Measurements from ENCODE around the gene CENPV. TPM values are rescaled to one million over a fixed set of nuclear protein-coding genes. Genes with fewer than 3 reads are reported as not detected.

CENPV gene
- total and polyA plus RNA-seq, 10 of the 15 experiments (the other 5 are each of a cell fraction or from before 2014, with no cell fraction given) = 22.5 to 98.6 (median 80.8) TPM

DNA sequence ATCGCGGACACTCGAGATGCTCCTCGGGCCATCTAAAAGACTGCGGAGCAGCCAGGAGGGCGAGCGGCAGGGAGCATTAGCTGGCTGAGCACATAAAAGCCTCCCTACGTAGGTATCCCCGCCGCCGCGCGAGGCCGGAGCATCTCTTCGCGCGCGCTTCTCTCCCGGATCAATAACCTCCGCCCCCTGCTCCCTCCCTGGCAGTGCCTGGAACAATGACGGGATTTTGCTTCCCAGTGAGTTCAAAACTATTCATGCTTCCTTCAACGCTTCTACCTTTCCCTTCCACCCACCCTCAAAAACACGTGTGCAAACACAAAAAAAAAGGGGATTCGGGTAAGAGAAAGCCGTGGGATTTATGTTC is 984 bp downstream of the CENPV start:
- Histone ChIP-seq H2AFZ (ENCODE audit: control insufficient read depth, low read depth, low read length) (peak overlapping the region; percentile 82), H3K4me2 (ENCODE audit: control insufficient read depth, insufficient read depth) (peak overlapping the region; percentile 61), H3K9ac (ENCODE audit: control insufficient read depth, insufficient read depth, low read length) (peak overlapping the region; percentile 71), H3K27me3 (replicated peaks in 1 of 2; ENCODE audit: control insufficient read depth in 2 of 2, insufficient read depth in 2 of 2, low read length in 1 of 2) (no peaks in the 10 kb centered on the region), H3K9me3 (replicated peaks; ENCODE audit: control insufficient read depth, insufficient read depth, low read length) (no peaks in the 10 kb centered on the region), H3K4me3 (peak overlapping the region; percentile 83), H3K4me1 (ENCODE audit: control insufficient read depth, insufficient read depth, low read length) (peaks cover 3% of the 10 kb centered on the region; the same call in 1 of the 2 replicates), H3K27ac (ENCODE audit: control insufficient read depth, insufficient read depth) (peak overlapping the region; percentile 61), H3K36me3 (ENCODE audit: control insufficient read depth in 2 of 2, insufficient read depth in 2 of 2, low read length in 1 of 2) (peaks cover 3 to 7% of the 10 kb centered on the region in 2 experiments; a peak in 1 of 4 replicates), H4K20me1 (ENCODE audit: control insufficient read depth, insufficient read depth) (no peaks in the 10 kb centered on the region), H3K79me2 (ENCODE audit: control insufficient read depth, insufficient read depth, low read length) (peaks cover 23% of the 10 kb centered on the region)
- FAIRE-seq (no peak), DNase-seq (ENCODE audit: low read depth, low spot score) (no peak), ATAC-seq (peak; percentile 63)
- in situ Hi-C loops (cut with MboI) = no loop called here
- no TSS peak for BruUV-seq (replicated peaks)
- SMC1A ChIA-PET (ENCODE audit: uncharacterized antibody, unreplicated experiment) = interaction anchor here (0.7 to 4.3 kb wide), 8 partner anchors 8 to 169 kb away, joined by 3 to 28 read pairs (median 5); no protein-coding TSS in a partner anchor
- under 1% methylated on average over 25 of the region's 25 CpGs for WGBS (ENCODE audit: insufficient coverage, insufficient replicate concordance, low lambda C conversion rate, missing lambda C conversion rate)
- TF ChIP-seq IKZF2 (IDR thresholded peaks at IDR 0.05) (0 out of 4 replicates have a peak, but pooled peaks of 1 of the 2 experiments have one; percentile 16), EZH2 (IDR thresholded peaks at IDR 0.05; ENCODE audit: borderline replicate concordance, control insufficient read depth, low read depth, low read length) (no peak), POLR2AphosphoS5 (IDR thresholded peaks at IDR 0.05; ENCODE audit: low read length) (no peak), LARP7 (IDR thresholded peaks at IDR 0.05) (no peak), ZBED1 (IDR thresholded peaks at IDR 0.05; ENCODE audit: borderline replicate concordance) (no peak), ZNF622 (IDR thresholded peaks at IDR 0.05) (no peak), ESRRA (IDR thresholded peaks at IDR 0.05; ENCODE audit: low read length) (no peak)
- TF ChIP-seq, protein P1, sequence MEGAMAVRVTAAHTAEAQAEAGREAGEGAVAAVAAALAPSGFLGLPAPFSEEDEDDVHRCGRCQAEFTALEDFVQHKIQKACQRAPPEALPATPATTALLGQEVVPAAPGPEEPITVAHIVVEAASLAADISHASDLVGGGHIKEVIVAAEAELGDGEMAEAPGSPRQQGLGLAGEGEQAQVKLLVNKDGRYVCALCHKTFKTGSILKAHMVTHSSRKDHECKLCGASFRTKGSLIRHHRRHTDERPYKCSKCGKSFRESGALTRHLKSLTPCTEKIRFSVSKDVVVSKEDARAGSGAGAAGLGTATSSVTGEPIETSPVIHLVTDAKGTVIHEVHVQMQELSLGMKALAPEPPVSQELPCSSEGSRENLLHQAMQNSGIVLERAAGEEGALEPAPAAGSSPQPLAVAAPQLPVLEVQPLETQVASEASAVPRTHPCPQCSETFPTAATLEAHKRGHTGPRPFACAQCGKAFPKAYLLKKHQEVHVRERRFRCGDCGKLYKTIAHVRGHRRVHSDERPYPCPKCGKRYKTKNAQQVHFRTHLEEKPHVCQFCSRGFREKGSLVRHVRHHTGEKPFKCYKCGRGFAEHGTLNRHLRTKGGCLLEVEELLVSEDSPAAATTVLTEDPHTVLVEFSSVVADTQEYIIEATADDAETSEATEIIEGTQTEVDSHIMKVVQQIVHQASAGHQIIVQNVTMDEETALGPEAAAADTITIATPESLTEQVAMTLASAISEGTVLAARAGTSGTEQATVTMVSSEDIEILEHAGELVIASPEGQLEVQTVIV (IDR thresholded peaks at IDR 0.05; ENCODE audit: borderline replicate concordance, partially characterized antibody) = no peak
- TF ChIP-seq, protein P2, sequence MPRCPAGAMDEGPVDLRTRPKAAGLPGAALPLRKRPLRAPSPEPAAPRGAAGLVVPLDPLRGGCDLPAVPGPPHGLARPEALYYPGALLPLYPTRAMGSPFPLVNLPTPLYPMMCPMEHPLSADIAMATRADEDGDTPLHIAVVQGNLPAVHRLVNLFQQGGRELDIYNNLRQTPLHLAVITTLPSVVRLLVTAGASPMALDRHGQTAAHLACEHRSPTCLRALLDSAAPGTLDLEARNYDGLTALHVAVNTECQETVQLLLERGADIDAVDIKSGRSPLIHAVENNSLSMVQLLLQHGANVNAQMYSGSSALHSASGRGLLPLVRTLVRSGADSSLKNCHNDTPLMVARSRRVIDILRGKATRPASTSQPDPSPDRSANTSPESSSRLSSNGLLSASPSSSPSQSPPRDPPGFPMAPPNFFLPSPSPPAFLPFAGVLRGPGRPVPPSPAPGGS (IDR thresholded peaks at IDR 0.05; ENCODE audit: borderline replicate concordance, insufficient read depth, low read depth, low read length, poor library complexity, severe bottlenecking) = no peak
- CTCF ChIA-PET = interaction anchor here (0.8 to 8.2 kb wide), 14 partner anchors 10 to 280 kb away, joined by 3 to 88 read pairs (median 4); no protein-coding TSS in a partner anchor
- RAD21 ChIA-PET (ENCODE audit: unreplicated experiment) = interaction anchor here (0.6 to 3.0 kb wide), 9 partner anchors 11 to 139 kb away, joined by 3 to 15 read pairs (median 6); partner anchors contain the start of gene TRPV2
- intact Hi-C loops (cut with micrococcal nuclease; ENCODE audit: unreplicated experiment) = loop anchor here (2.0 kb wide), 1 partner anchor 65 kb away; no protein-coding TSS in a partner anchor
- POLR2A ChIA-PET = interaction anchor here (0.9 to 2.0 kb wide), 5 partner anchors 25 to 136 kb away, joined by 3 to 8 read pairs (median 3); no protein-coding TSS in a partner anchor
